Measurements from ENCODE around the gene PRRG1.

- TF ChIP-seq POLR2A (IDR thresholded peaks at IDR 0.05; ENCODE audit: low read depth, low read length) (no peak), POLR2AphosphoS5 (IDR thresholded peaks at IDR 0.05; ENCODE audit: low read depth, low read length) (no peak), TAF1 (IDR thresholded peaks at IDR 0.05; ENCODE audit: low read depth, low read length) (no peak), SPI1 (IDR thresholded peaks at IDR 0.05; ENCODE audit: low read depth, low read length) (no peak), PAX5 (IDR thresholded peaks at IDR 0.05; ENCODE audit: insufficient read depth, low read length, severe bottlenecking) (no peak), POU2F2 (IDR thresholded peaks at IDR 0.05; ENCODE audit: low read depth, low read length) (no peak)
Measured at GRCh38 chrX:37320541-37321203, 28.5 kb upstream of the PRRG1 start.
